ENCODE results near the gene RGS7.

RGS7 gene
- 0 to 0.35 (median 0.09) reads per million in 4 experiments for total RNA-seq

GRCh38 chr1:241356519-241357365 lies at the start of gene RGS7:
TSS of gene RGS7 (minus strand) at chr1:241357205.
- DNase-seq: no peak

DNA sequence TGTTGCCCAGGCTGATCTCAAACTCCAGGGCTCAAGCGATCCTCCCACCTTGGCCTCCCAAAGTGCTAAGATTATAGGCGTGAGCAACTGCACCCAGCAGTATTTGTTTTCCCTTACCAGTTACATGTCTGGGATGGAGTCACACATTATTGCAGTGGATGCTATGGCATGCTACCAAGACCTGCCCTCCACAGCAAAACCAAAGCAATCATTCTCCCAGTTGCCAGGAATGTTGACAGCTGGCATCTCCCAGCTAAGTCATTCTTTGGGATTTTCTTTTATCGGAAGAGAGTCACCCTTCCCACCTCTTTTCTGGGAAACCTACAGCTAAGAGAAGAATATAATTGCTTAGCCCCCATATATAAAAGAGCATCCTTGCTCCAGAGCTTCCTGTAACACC lies 49.4 kb upstream of the RGS7 start:
- DNase-seq: no peak

GRCh38 chr1:241401156-241401555 lies 44.2 kb upstream of the RGS7 start:
- DNase-seq: no peak

GRCh38 chr1:241396747-241397681 lies 40.0 kb upstream of the RGS7 start:
- no peak for DNase-seq

DNA sequence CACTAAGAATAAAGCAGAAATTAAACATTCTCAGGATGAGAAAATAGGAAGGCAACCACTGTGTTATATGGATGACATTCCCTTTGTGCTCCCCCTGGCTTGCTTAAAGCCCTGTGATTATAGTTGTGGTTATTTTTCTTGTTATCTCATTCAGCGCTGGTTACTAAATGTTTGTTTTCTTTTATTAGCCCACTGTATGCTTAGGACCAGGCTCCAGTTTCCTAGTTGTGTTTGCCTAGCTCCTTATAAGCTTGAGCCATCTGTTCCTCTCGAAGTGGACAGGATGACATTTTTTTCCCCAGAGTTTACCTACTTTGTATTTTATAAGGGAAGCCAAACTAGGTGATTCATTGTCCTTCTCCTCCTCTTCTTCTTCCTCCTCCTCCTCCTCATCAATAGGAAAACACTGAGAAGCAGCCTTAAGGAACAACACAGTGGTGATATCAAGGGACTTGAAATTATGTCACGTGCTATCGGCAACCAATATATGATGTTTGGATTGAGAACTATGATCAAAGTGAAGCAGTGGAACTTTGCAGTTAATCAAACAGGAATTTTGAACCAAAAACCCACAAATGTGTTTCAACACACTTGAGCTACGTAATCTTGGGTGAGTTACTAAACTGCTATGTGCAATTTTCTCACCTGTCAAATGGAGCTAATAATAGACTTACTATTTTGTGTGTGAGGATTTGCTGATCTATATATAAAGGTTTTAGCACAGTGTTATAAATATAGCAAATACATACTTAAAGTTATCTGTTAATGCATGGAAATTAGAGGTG lies 35.1 kb upstream of the RGS7 start:
- no peak for DNase-seq

- no peak for DNase-seq
These were observed 33.5 kb upstream of the RGS7 start for GRCh38 chr1:241390526-241390925.

GRCh38 chr1:241389400-241389799 lies 32.4 kb upstream of the RGS7 start:
- DNase-seq: no peak

- no peak for DNase-seq
These were observed 30.2 kb upstream of the RGS7 start for GRCh38 chr1:241387216-241387615.

GRCh38 chr1:241376701-241377100 lies 19.7 kb upstream of the RGS7 start:
- no peak for DNase-seq

- no peak for DNase-seq
These were observed 18.9 kb upstream of the RGS7 start for GRCh38 chr1:241375886-241376285.

DNA sequence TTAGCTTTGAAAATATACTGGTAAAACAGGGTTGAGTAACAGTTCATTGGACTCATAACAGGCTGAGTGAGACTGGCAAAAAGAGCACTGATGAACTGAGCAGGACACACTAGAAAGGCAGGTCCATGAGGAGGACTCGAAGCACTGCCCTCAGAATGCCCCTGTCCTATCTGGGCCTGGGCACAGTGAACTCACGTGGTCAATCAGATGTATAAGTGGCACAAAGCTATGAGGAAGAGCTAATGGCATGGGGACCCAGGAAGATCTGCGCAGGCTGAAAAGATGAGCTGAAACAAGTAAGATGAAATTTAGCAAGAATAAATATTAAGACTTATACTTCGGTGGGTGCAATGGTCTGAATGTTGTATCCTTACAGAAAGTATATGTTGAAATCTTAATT lies 9.2 kb upstream of the RGS7 start:
- DNase-seq: no peak

DNA sequence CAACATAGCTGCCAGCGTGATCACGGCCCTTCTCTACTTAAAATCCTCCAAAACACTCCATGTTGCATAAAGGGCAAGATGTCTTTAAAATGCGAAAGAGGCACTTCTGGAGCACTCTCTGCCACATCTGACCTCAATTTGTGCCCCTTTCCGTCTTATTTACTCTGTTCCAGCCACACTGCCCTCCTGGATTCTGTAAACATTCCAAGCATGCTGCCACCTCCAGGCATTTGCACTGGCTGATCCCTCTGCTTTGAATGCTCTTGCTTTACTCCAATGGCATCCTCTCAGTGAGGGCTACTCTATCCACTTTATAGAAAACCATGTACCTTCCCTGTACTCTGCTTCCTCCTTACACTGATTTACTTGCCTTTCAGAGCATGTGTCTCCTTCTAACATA lies 5.3 kb upstream of the RGS7 start:
- DNase-seq: no peak

DNA sequence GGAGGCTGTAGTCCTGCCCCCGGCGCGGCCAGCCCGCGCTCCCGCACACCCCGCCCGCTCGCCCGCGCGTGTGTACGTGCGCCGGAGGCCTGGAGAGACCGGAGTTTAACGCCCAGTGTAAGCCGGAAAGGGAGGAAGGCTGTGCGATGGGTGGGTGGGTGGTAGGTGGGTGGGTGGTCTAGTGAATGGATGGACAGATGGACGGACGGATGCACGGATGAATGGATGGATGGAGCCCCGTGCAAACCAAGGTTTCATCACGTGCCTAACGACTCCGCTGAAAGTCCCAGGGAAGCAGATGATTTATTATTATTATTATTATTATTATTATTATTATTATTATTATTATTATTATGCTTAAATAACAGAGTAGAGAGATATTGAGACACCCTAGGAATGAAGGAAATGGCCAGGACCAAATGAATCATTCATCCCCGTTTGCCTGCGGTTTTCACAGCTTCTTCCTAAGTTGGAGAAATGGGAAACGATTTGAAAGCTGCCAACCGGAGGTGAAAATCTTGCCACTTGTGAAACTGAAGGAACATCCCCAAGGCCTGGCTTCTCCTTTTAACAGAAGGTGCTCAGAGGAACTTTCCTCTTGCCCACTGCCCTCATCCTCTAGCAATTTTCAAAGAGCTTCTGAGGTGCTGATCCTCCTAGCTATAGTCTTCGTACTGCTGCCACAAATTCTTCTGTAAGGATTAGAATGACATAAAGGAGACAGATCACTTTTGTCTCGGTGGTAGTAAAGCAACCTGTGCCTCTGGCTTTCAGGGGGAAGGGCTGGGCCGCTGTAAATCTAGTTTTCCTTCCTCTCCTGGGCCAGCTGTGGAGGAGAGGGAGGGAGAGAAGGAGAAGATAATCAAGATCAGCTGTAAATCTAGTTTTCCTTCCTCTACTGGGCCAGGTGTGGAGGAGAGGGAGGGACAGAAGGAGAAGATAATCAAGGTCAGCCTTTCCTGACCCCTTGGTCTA lies 648 bp upstream of the RGS7 start:
- no peak for DNase-seq

DNA sequence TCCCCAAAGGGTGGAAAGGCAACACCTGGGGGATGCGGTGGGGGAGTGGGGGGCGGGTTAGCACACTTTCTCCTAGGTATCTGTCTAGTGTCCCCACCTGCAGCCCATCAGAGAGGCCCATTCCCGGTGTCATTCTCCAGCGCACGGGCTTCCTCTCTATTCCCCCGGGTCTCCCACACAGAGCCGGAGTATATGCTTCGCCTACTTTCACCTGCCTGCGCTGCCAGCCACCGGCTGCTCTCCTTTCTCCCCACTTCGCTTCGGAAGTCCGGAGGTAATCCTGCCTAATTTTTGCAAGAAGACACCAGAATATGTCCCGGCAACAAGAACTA lies 852 bp downstream of the RGS7 start:
- DNase-seq: no peak

- no peak for DNase-seq
These were observed 1.5 kb downstream of the RGS7 start for GRCh38 chr1:241355311-241356010.

GRCh38 chr1:241352401-241352800 lies 4.6 kb downstream of the RGS7 start:
- no peak for DNase-seq

DNA sequence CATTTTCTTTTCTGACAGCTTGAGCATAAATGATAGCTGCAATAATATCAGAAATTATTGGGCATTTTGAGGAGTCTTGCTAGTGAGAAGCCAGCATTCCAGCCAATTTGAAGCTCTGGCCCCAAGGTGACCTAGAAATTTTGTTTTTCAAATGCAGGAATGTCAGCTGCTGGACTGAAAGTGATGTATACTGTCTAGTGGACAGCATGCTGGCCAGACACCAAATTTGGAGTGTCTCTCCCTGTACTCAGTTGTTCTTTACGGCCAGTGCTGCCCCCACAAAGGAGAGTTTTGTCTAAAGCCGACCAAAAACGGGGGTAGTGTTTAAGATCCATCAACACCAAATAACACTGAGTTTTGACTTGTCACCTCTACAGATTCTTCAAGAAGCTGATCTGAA lies 5.2 kb downstream of the RGS7 start:
- DNase-seq: no peak

GRCh38 chr1:241343956-241344355 lies 13.0 kb downstream of the RGS7 start:
- no peak for DNase-seq

DNA sequence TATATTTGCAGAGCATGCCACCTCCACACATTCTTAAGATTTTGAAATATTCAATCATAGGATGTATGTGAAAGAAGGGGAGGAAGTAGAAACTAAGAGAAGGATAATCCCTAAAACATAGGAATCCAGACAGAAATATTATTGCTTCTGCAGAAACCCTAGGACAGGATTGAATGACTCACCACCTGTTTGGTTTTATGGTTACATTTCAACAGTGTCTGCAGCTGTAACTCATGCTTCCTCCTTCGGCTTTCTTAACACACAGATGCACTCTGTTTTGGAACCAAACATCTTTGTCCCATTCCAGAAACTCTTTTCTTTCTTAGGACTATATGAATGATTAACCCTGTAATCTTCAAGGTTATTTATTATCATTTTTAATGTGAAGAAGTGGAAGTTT lies 20.7 kb downstream of the RGS7 start:
- no peak for DNase-seq

DNA sequence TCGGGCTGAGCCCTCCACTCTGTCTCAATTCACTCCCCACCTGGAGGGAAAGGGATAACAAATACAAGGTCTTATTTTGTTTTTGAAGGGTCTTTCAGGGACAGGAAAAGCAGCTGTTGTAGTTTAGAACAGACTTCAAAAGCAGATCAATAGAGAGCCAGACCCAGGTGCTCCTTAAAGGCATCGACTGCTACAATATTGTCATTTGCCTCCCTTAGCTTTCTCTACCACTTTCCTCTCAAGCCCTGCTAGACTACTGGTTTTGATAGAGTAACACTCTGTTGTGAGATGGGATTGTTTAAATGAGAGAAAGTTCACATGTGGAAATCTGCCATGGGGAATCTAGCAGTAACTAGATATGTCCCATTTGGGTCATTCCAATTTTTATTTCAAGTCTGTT lies 24.0 kb downstream of the RGS7 start:
- DNase-seq: no peak

GRCh38 chr1:241332037-241332409 lies 25.0 kb downstream of the RGS7 start:
- DNase-seq: no peak
